Heart left ventricle (tissue), 16 donors: ENCODE data around the gene TRIM24. TPM values are rescaled to one million over a fixed set of nuclear protein-coding genes. Genes with fewer than 3 reads are reported as not detected.
"Not testable (repeated sequence)": the region's sequence is repeated elsewhere in the genome, so short reads cannot be mapped to it uniquely, and the experiment has no call there.

Experiments
- ATAC-seq, 4 donors: fragments of 200-7000 bp; cut with Tn5 transposase; one replicate each; pipeline ENCODE4 v1.9.1; 2020 to 2022; ENCODE audit warnings: moderate library complexity in 4 of 4, mild to moderate bottlenecking in 3 of 4, moderate number of reproducible peaks in 1 of 4
- DNase-seq, 5 donors: peaks; one replicate each; pipeline ENCODE4 v3.0.0-alpha.2; 2020
- H3K27ac ChIP-seq, 12 donors: fragments of 200-600 bp; sonication (generic) in 4 of 12; one replicate each; pipeline versions ENCODE4 v1.5.0 to v1.8.0; 2016 to 2022; ENCODE audit warnings: mild to moderate bottlenecking in 2 of 12
- H3K27me3 ChIP-seq, 9 donors: fragments of 200-600 bp; sonication (generic) in 2 of 9; one replicate each; pipeline versions ENCODE4 v1.5.1 to v1.8.0; 2016 to 2022; ENCODE audit warnings: mild to moderate bottlenecking in 3 of 9
- H3K36me3 ChIP-seq, 9 donors: fragments of 200-600 bp; sonication (generic) in 2 of 9; one replicate each; pipeline versions ENCODE4 v1.5.0 to v1.8.0; 2018 to 2022; ENCODE audit warnings: mild to moderate bottlenecking in 2 of 9
- H3K4me1 ChIP-seq, 12 donors: fragments of 200-600 bp; sonication (generic) in 4 of 12; one replicate each; pipeline versions ENCODE4 v1.5.0 to v1.8.0; 2016 to 2022; ENCODE audit warnings: mild to moderate bottlenecking in 3 of 12
- H3K4me3 ChIP-seq, 12 donors: fragments of 200-600 bp; sonication (generic) in 4 of 12; one replicate each; pipeline versions ENCODE4 v1.5.0 to v1.8.0; 2017 to 2022; ENCODE audit warnings: mild to moderate bottlenecking in 9 of 12, moderate library complexity in 4 of 12
- H3K9me3 ChIP-seq, 12 donors: fragments of 200-600 bp; sonication (generic) in 4 of 12; one replicate each; pipeline versions ENCODE4 v1.5.0 to v1.8.0; 2016 to 2022; ENCODE audit warnings: mild to moderate bottlenecking in 1 of 12
- POLR2A ChIP-seq, 2 donors: fragments of 450-650 bp; IDR thresholded peaks; one replicate each; pipeline ENCODE4 v1.6.1; 2017; ENCODE audit warnings: antibody characterized with exemption in 2 of 2, mild to moderate bottlenecking in 2 of 2, moderate library complexity in 2 of 2
- WGBS, 4 donors: extraction: QIAGEN DNeasy Blood & Tissue Kit in 2 of 4; methylation state at CpG; one replicate each; pipeline versions ENCODE4 v1.1.5 to v1.1.7; 2013 to 2018; 5-methylcytosine and 5-hydroxymethylcytosine counted together
- intact Hi-C, 10 donors: fragments of 100-400 bp; cut with DNase I; formaldehyde crosslinking; loops; one replicate each; pipeline versions ENCODE4 v1.11.1 to v1.14.2; 2022
- polyA plus RNA-seq, 2 donors: library from polyadenylated mRNA; stranded (reverse); fragments of 200-250 nt; gene quantifications; one replicate each; pipeline ENCODE4 v1.2.3, GENCODE V29; 2013
- total RNA-seq, 9 donors: library from RNA; depleted of rRNA in 2 of 9; stranded (reverse); fragments of >200 nt in 2 of 9; fragmentation: NEBNext Ultra II Directional in 3 of 9; extraction: Animal tissue kit (Norgen Biotek cat#: 25700) in 3 of 9; gene quantifications; one replicate each; pipeline versions ENCODE4 v1.1.0 to v1.2.4, GENCODE V29; 2016 to 2023
- TF ChIP-seq, protein P1 (sequence below), 12 donors: fragments of 200-600 bp; sonication (generic) in 4 of 12; IDR thresholded peaks; one replicate each; pipeline versions ENCODE4 v1.5.0 to v1.8.0; 2018 to 2022; ENCODE audit warnings: antibody characterized with exemption in 12 of 12, mild to moderate bottlenecking in 5 of 12
- donor health status: ischemic (EF 13 %, LVEDD 7.1; RV severe dilation, severe dysfunction).
- donor health status: healthy with polysubstance abuse.
- donor health status: DM: no; HTN: yes; CAD: no.
- donor health status: DM: no; HTN: no; CAD: no.
- donor health status: ischemic (EF 25% LVEDD 6.9; RV normal size, moderate dysfunction).
- donor health status: ischemic (EF 25% LVEDD 5.7; RV mildly dilated, moderate dysfunction).
- donor health status: healthy.
- donor health status: DM: yes; HTN: yes; CAD: no.
- donor health status: ischemic (EF 35%, LVEDD 5.7; RV mildly dilated, moderate dysfunction).
- donor health status: nonischemic (EF 11% LVEDD 7.7; RV severe dilation, severe dysfunction).
- donor health status: DM: yes; HTN: yes; CAD: no.
- donor health status: PGD.
- donor health status: ischemic (EF 29% LVEDD 5.4; RV normal size, mild dysfunction).
- donor health status: nonischemic (EF 23%, LVEDD 6.1; RV moderate dilation, normal function).

Gene TRIM24
- total and polyA plus RNA-seq, 11 donors = 9.0 to 27.2 (median 16.8) TPM

DNA sequence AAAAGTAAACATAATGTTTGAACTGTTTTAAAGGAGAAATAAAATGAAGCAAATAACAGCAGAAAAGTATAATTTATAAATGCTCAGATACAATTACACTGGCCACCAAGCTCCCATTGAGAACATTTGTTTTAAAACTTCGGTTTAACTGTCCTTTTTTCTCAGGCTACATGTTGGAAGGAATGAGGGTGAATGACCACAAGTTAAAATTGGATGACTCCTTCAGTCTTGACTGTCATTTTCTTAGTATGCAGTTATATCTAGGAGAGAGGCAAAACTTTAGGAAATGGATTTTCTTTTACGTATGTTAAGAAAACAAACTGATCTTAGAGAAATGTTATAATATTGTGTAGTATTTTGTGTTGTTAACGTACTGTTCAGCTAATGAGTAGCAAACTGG lies 5.0 kb downstream of the TRIM24 start:
- no peaks in the 10 kb centered on the region for H3K36me3 ChIP-seq
- no peak for TF ChIP-seq POLR2A (IDR thresholded peaks at IDR 0.05)
- TF ChIP-seq, protein P1, sequence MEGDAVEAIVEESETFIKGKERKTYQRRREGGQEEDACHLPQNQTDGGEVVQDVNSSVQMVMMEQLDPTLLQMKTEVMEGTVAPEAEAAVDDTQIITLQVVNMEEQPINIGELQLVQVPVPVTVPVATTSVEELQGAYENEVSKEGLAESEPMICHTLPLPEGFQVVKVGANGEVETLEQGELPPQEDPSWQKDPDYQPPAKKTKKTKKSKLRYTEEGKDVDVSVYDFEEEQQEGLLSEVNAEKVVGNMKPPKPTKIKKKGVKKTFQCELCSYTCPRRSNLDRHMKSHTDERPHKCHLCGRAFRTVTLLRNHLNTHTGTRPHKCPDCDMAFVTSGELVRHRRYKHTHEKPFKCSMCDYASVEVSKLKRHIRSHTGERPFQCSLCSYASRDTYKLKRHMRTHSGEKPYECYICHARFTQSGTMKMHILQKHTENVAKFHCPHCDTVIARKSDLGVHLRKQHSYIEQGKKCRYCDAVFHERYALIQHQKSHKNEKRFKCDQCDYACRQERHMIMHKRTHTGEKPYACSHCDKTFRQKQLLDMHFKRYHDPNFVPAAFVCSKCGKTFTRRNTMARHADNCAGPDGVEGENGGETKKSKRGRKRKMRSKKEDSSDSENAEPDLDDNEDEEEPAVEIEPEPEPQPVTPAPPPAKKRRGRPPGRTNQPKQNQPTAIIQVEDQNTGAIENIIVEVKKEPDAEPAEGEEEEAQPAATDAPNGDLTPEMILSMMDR (IDR thresholded peaks at IDR 0.05) = no peak
- DNase-seq (no peak), ATAC-seq (no peak)
- no peaks in the 10 kb centered on the region for H3K27me3 ChIP-seq
- 60 to 69% (median 68%) methylated on average over 3 of the region's 3 CpGs for WGBS, 4 donors
- intact Hi-C loops = loop anchor here in 3 of 10 donors (10.0 kb wide), 3 partner anchors 50 to 90 kb away; no protein-coding TSS in a partner anchor
- H3K4me3 ChIP-seq = no peak overlapping the region
- H3K4me1 ChIP-seq = peaks cover 0 to 40% (median 20%) of the 10 kb centered on the region in 12 donors
- H3K27ac ChIP-seq = no peak overlapping the region
- H3K9me3 ChIP-seq = no peaks in the 10 kb centered on the region

DNA sequence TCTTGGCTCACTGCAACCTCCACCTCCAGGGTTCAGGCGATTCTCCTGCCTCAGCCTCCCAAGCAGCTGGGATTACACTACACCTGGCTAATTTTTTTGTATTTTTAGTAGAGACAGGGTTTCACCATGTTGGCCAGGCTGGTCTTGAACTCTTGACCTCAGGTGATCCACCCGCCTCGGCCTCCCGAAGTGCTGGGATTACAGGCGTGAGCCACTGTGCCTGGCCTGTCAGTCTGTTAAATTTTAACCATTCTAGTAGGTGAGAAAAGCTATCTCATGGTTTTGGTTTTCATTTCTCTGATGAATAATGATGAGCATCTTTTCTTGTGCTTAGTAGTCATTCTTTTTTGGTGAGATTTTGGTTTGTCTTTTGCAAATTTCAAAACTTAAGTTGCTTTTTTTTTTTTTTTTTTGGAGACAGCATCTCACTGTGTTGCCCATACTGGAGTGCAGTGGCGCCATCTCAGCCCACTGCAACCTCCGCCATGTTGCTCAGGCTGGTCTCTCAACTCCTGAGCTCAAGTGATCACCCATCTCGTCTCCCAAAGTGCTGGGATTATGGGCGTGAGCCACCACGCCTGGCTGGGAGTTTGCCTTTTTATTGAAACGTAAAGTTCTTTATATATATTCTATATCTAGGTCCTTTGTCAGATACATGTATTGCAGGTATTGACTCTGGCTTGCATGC lies 6.2 kb downstream of the TRIM24 start:
- not testable (repeated sequence) for DNase-seq, H3K27me3 ChIP-seq, H3K36me3 ChIP-seq, H3K9me3 ChIP-seq, H3K27ac ChIP-seq, H3K4me3 ChIP-seq, ATAC-seq
- intact Hi-C loops = loop anchor here in 3 of 10 donors (10.0 kb wide), 3 partner anchors 49 to 89 kb away; no protein-coding TSS in a partner anchor
- 93 to 98% (median 96%) methylated on average over 11 of the region's 11 CpGs for WGBS, 4 donors
- H3K4me1 ChIP-seq = peaks cover 0 to 45% (median 20%) of the 10 kb centered on the region in 12 donors

DNA sequence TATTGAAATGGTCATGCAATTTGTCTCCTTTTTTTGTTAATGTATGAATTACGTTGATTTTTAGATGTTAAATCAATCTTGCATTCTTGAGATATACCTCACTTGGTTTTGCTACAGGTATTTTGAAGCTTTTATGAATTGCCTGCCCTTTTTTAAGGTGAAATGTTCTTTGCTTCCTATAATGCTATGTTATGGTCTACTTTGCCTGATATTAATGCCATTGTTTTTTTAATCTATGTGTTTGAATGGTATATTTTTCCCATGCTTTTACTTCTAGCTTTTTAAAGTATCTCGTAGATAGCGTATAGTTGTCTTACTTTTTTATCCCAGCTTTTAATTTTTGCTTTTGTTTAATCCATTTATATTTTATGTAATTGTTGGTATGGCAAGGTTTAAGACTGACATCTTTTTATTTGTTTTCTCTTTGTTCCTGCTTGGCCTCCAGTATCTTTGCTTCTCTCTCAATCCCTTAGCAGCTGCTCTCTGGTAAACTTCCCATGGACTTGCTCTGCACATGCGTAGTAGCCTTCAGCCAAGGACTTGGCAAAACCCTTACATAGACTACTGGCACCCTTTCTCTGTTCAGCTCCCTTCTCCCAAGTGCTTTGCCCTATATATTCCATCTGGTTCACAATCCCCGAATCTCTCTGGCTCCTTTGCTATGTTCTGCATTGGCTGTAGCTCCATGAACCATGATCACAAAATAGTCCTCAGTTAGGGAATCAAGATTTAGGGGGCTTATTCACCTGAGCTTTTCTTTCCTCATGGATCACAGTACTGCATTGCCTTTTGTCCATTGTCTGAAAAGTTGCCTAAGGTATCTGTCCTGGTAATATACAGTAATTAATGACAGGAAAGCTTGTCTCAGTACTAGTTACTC lies 8.4 kb downstream of the TRIM24 start:
- H3K27ac ChIP-seq = peak overlapping the region in 2 of 12 donors; percentile 20 to 30
- ATAC-seq (peak; percentile 89 to 95 (median 93)), DNase-seq (peak in 4 of 5 donors; percentile 38 to 74 (median 56))
- TF ChIP-seq POLR2A (IDR thresholded peaks at IDR 0.05) = no peak
- TF ChIP-seq, protein P1 (IDR thresholded peaks at IDR 0.05) = no peak
- intact Hi-C loops = loop anchor here in 3 of 10 donors (10.0 kb wide), 3 partner anchors 46 to 86 kb away; no protein-coding TSS in a partner anchor
- H3K27me3 ChIP-seq = no peaks in the 10 kb centered on the region
- H3K9me3 ChIP-seq = no peaks in the 10 kb centered on the region
- H3K4me3 ChIP-seq = no peak overlapping the region
- WGBS, 4 donors = 65 to 73% (median 68%) methylated on average over 5 of the region's 5 CpGs
- no peaks in the 10 kb centered on the region for H3K36me3 ChIP-seq
- peaks cover 0 to 42% (median 19%) of the 10 kb centered on the region in 12 donors for H3K4me1 ChIP-seq

DNA sequence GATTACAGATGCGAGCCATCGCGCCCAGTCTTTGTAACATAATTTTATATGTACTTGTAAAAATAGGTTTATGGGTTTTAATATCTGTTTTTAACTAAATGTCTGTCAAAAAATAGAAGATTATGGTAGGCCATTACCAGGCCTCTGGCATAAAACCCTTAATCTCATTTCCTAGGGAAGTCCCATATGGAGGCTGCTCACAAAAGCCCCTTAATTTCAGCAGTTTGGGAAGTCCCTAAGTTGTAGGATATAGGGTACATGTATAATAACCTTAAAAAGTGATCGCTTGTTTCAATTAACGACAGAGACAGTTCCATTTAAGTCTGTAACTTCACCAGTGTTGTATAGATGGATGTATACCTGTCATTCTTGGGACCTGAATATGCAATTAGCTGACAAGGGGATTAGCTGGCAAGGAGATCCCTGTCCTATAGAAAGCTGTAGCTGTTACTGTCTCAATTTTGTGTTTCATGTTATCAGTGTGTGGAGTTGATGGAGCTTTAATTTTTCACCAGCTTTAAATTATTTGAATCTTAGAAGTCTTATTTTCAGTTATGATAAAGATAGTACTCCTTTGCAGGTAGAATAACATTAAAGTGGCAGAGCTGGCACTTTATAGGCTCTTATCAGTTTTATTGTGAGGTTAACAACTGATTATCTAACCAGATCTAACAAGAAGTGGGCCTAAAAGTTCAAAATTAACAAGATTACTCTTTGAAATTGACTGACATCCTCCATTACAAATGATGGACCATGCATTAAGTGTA lies 10.5 kb downstream of the TRIM24 start:
- no peak overlapping the region for H3K27ac ChIP-seq
- intact Hi-C loops = no loop called here
- H3K27me3 ChIP-seq = no peaks in the 10 kb centered on the region
- H3K9me3 ChIP-seq = no peaks in the 10 kb centered on the region
- H3K36me3 ChIP-seq = no peaks in the 10 kb centered on the region
- no peak overlapping the region for H3K4me3 ChIP-seq
- DNase-seq (no peak), ATAC-seq (no peak)
- TF ChIP-seq POLR2A (IDR thresholded peaks at IDR 0.05) = no peak
- TF ChIP-seq, protein P1 (IDR thresholded peaks at IDR 0.05) = no peak
- peaks cover 0 to 47% (median 28%) of the 10 kb centered on the region in 12 donors for H3K4me1 ChIP-seq
- 88 to 99% (median 94%) methylated on average over 5 of the region's 5 CpGs for WGBS, 4 donors
